Measurements from ENCODE around the gene SIX5. TPM values are rescaled to one million over a fixed set of nuclear protein-coding genes. Genes with fewer than 3 reads are reported as not detected.
A peak's percentile ranks its signal among the peaks of the same experiment; 100 is the strongest.

Gene SIX5
- total and polyA plus RNA-seq, 9 of the 15 experiments (the other 6 are each of a cell fraction or from before 2014, with no cell fraction given) = 1.4 to 17.2 (median 7.4) TPM; not detected in 2

GRCh38 chr19:45782162-45782691 is 13.2 kb upstream of the SIX5 start, which contains the start of gene DMPK:
Gene DMPK (minus strand): TSS chr19:45782490. CDS start chr19:45782352, 138 bp downstream.
- DNase-seq (ENCODE audit: extremely low read depth in 1 of 4, low spot score in 3 of 4) (peak in 1 of 4 experiments; percentile 38), ATAC-seq (no peak), FAIRE-seq (no peak)
- WGBS (ENCODE audit: insufficient coverage, low coverage, missing lambda C conversion rate) = 59% methylated on average over 8 of the region's 18 CpGs
- Histone ChIP-seq H3K36me3 (ENCODE audit: control insufficient read depth, insufficient read depth, low read length) (peaks cover 34% of the 10 kb centered on the region; the same call in 2 of the 3 replicates), H3K4me1 (replicated peaks in 1 of 2; ENCODE audit: control insufficient read depth in 2 of 2, insufficient read depth in 2 of 2, low read length in 2 of 2) (peaks cover 16 to 75% of the 10 kb centered on the region in 2 experiments), H3K9me1 (ENCODE audit: control insufficient read depth, insufficient read depth, low read length) (peaks cover 9% of the 10 kb centered on the region), H2AFZ (ENCODE audit: low read depth, low read length) (no peak within 1 kb of the TSS), H3K9ac (ENCODE audit: insufficient read depth in 1 of 2, low read depth in 2 of 2, low read length in 2 of 2) (peak within 1 kb of the TSS in 1 of 2 experiments; percentile 78; a peak in 2 of 4 replicates), H3K27me3 (ENCODE audit: control insufficient read depth in 2 of 2, insufficient read depth in 2 of 2, low read length in 2 of 2) (no peaks in the 10 kb centered on the region), H3K27ac (ENCODE audit: extremely low read depth, low read depth, low read length) (no peak within 1 kb of the TSS), H3K4me3 (no peak within 1 kb of the TSS), H4K20me1 (replicated peaks; ENCODE audit: control insufficient read depth, insufficient read depth, low read length) (peaks cover 10% of the 10 kb centered on the region; the same call in 1 of the 2 replicates), H3K79me2 (ENCODE audit: control insufficient read depth, insufficient read depth, low read length) (no peaks in the 10 kb centered on the region), H3K4me2 (ENCODE audit: insufficient read depth, low read length) (no peak within 1 kb of the TSS), H3K9me3 (replicated peaks; ENCODE audit: control insufficient read depth, insufficient read depth, low read depth, low read length) (no peaks in the 10 kb centered on the region)
- ChIA-PET POLR2A (interaction anchor here (0.6 to 7.7 kb wide), 4 partner anchors 10 to 738 kb away, joined by 3 to 70 read pairs (median 6); partner anchors contain the start of genes DMWD and SIX5), CTCF (ENCODE audit: low intra/inter-chr PET ratio) (no interaction called here)
- in situ Hi-C loops (cut with MboI) = no loop called here
- TF ChIP-seq SUPT5H (IDR thresholded peaks at IDR 0.05) (no peak), POLR2G (IDR thresholded peaks at IDR 0.05; ENCODE audit: low read depth, low read length) (peak; percentile 56)
- no TSS peak for BruUV-seq (replicated peaks)
- intact Hi-C loops (cut with micrococcal nuclease) = no loop called here

- FAIRE-seq = no peak
- Histone ChIP-seq H3K9me3 (replicated peaks; ENCODE audit: control insufficient read depth, insufficient read depth, low read depth, low read length) (no peaks in the 10 kb centered on the region), H3K27me3 (ENCODE audit: control insufficient read depth in 2 of 2, insufficient read depth in 2 of 2, low read length in 2 of 2) (no peaks in the 10 kb centered on the region), H3K9me1 (ENCODE audit: control insufficient read depth, insufficient read depth, low read length) (peaks cover 9% of the 10 kb centered on the region), H3K27ac (ENCODE audit: extremely low read depth, low read depth, low read length) (no peak overlapping the region), H3K4me2 (ENCODE audit: insufficient read depth, low read length) (no peak overlapping the region), H3K4me3 (no peak overlapping the region), H3K9ac (ENCODE audit: insufficient read depth in 1 of 2, low read depth in 2 of 2, low read length in 2 of 2) (peak overlapping the region in 1 of 2 experiments; percentile 75; a peak in 1 of 4 replicates), H3K36me3 (ENCODE audit: control insufficient read depth, insufficient read depth, low read length) (peaks cover 31% of the 10 kb centered on the region; the same call in 2 of the 3 replicates), H3K79me2 (ENCODE audit: control insufficient read depth, insufficient read depth, low read length) (no peaks in the 10 kb centered on the region), H2AFZ (ENCODE audit: low read depth, low read length) (no peak overlapping the region), H3K4me1 (replicated peaks in 1 of 2; ENCODE audit: control insufficient read depth in 2 of 2, insufficient read depth in 2 of 2, low read length in 2 of 2) (peaks cover 16 to 75% of the 10 kb centered on the region in 2 experiments), H4K20me1 (replicated peaks; ENCODE audit: control insufficient read depth, insufficient read depth, low read length) (peaks cover 10% of the 10 kb centered on the region; the same call in 1 of the 2 replicates)
- intact Hi-C loops (cut with micrococcal nuclease) = no loop called here
- ChIA-PET POLR2A (interaction anchor here (2.5 to 7.7 kb wide), 2 partner anchors 10 to 11 kb away, joined by 9 to 70 read pairs; partner anchors contain the start of genes DMWD and SIX5), CTCF (ENCODE audit: low intra/inter-chr PET ratio) (no interaction called here)
- ATAC-seq = no peak
- BruUV-seq (replicated peaks) = no TSS peak
- in situ Hi-C loops (cut with MboI) = no loop called here
- whole genome bisulfite sequencing (ENCODE audit: insufficient coverage, low coverage, missing lambda C conversion rate) = 73% methylated on average over 11 of the region's 17 CpGs
- DNase-seq (ENCODE audit: extremely low read depth in 1 of 4, low spot score in 3 of 4) = no peak
- TF ChIP-seq SLC30A9 (CRISPR knock-in tag; IDR thresholded peaks at IDR 0.05) = no peak
- TF ChIP-seq ZMIZ1 (IDR thresholded peaks at IDR 0.05; ENCODE audit: low read depth in 2 of 2, low read length in 2 of 2) = no peak
- TF ChIP-seq POLR2G (IDR thresholded peaks at IDR 0.05; ENCODE audit: low read depth, low read length) = peak; percentile 59
- no peak for TF ChIP-seq ETV6 (IDR thresholded peaks at IDR 0.05; ENCODE audit: borderline replicate concordance in 1 of 2, low read depth in 2 of 2, low read length in 1 of 2)
- TF ChIP-seq ETV6 (CRISPR knock-in tag; IDR thresholded peaks at IDR 0.05; ENCODE audit: borderline replicate concordance) = no peak
- no peak for TF ChIP-seq DNMT1 (IDR thresholded peaks at IDR 0.05)
- TF ChIP-seq PTBP1 (IDR thresholded peaks at IDR 0.05; ENCODE audit: low read depth, low read length) = 0 out of 2 replicates have a peak, but pooled peaks have one; percentile 1
- TF ChIP-seq RBFOX2 (IDR thresholded peaks at IDR 0.05; ENCODE audit: low read depth, low read length) = peak; percentile 56
These were observed 12.4 kb upstream of the SIX5 start for GRCh38 chr19:45781214-45782161.
